ENCODE data around the gene FRAS1. TPM values are rescaled to one million over a fixed set of nuclear protein-coding genes. Genes with fewer than 3 reads are reported as not detected.

Gene FRAS1
- total RNA-seq, 2 donors from 2014 or later: 2.0 to 7.1 TPM

GRCh38 chr4:78370631-78371372, 313.7 kb downstream of the FRAS1 start:
- Histone ChIP-seq H3K27ac (no peak overlapping the region), H3K4me3 (no peak overlapping the region), H3K27me3 (replicated peaks; ENCODE audit: insufficient read depth) (no peaks in the 10 kb centered on the region), H3K4me1 (ENCODE audit: control insufficient read depth in 1 of 2, low read depth in 2 of 2) (no peaks in the 10 kb centered on the region), H3K36me3 (no peaks in the 10 kb centered on the region), H3K9me3 (no peaks in the 10 kb centered on the region)
- DNase-seq (ENCODE audit: low spot score): no peak
- no peak for TF ChIP-seq CTCF (IDR thresholded peaks at IDR 0.05)
- ATAC-seq (ENCODE audit: insufficient number of reproducible peaks, low FRiP score, low read depth): no peak

GRCh38 chr4:78372355-78372988, 315.3 kb downstream of the FRAS1 start:
- H3K27ac ChIP-seq: no peak overlapping the region
- H3K36me3 ChIP-seq: no peaks in the 10 kb centered on the region
- no peaks in the 10 kb centered on the region for H3K9me3 ChIP-seq
- DNase-seq (ENCODE audit: low spot score): no peak
- TF ChIP-seq CTCF (IDR thresholded peaks at IDR 0.05): no peak
- no peak for ATAC-seq (ENCODE audit: insufficient number of reproducible peaks, low FRiP score, low read depth)
- no peak overlapping the region for H3K4me3 ChIP-seq
- H3K27me3 ChIP-seq (replicated peaks; ENCODE audit: insufficient read depth): no peaks in the 10 kb centered on the region
- H3K4me1 ChIP-seq (ENCODE audit: control insufficient read depth in 1 of 2, low read depth in 2 of 2): no peaks in the 10 kb centered on the region

- ATAC-seq (ENCODE audit: insufficient number of reproducible peaks, low FRiP score, low read depth) (no peak), DNase-seq (ENCODE audit: low spot score) (no peak)
- no peaks in the 10 kb centered on the region for H3K27me3 ChIP-seq (replicated peaks; ENCODE audit: insufficient read depth)
- no peak overlapping the region for H3K4me3 ChIP-seq
- H3K36me3 ChIP-seq: no peaks in the 10 kb centered on the region
- no peak overlapping the region for H3K27ac ChIP-seq
- TF ChIP-seq CTCF (IDR thresholded peaks at IDR 0.05): no peak
- H3K9me3 ChIP-seq: no peaks in the 10 kb centered on the region
- no peaks in the 10 kb centered on the region for H3K4me1 ChIP-seq (ENCODE audit: control insufficient read depth in 1 of 2, low read depth in 2 of 2)
These were observed 320.4 kb downstream of the FRAS1 start for GRCh38 chr4:78377555-78377954.

GRCh38 chr4:78379040-78379439, 321.9 kb downstream of the FRAS1 start:
- H3K4me3 ChIP-seq: no peak overlapping the region
- DNase-seq (ENCODE audit: low spot score) (no peak), ATAC-seq (ENCODE audit: insufficient number of reproducible peaks, low FRiP score, low read depth) (no peak)
- no peaks in the 10 kb centered on the region for H3K4me1 ChIP-seq (ENCODE audit: control insufficient read depth in 1 of 2, low read depth in 2 of 2)
- no peaks in the 10 kb centered on the region for H3K27me3 ChIP-seq (replicated peaks; ENCODE audit: insufficient read depth)
- H3K36me3 ChIP-seq: no peaks in the 10 kb centered on the region
- no peaks in the 10 kb centered on the region for H3K9me3 ChIP-seq
- TF ChIP-seq CTCF (IDR thresholded peaks at IDR 0.05): no peak
- no peak overlapping the region for H3K27ac ChIP-seq

GRCh38 chr4:78379991-78380729, 323.0 kb downstream of the FRAS1 start:
- ATAC-seq (ENCODE audit: insufficient number of reproducible peaks, low FRiP score, low read depth) (no peak), DNase-seq (ENCODE audit: low spot score) (no peak)
- H3K27me3 ChIP-seq (replicated peaks; ENCODE audit: insufficient read depth): no peaks in the 10 kb centered on the region
- no peak overlapping the region for H3K27ac ChIP-seq
- H3K4me3 ChIP-seq: no peak overlapping the region
- H3K4me1 ChIP-seq (ENCODE audit: control insufficient read depth in 1 of 2, low read depth in 2 of 2): no peaks in the 10 kb centered on the region
- TF ChIP-seq CTCF (IDR thresholded peaks at IDR 0.05): no peak
- no peaks in the 10 kb centered on the region for H3K9me3 ChIP-seq
- no peaks in the 10 kb centered on the region for H3K36me3 ChIP-seq

Measured in thoracic aorta (tissue), 2 donors.